ENCODE results near the gene IFNAR2. TPM values are rescaled to one million over a fixed set of nuclear protein-coding genes. Genes with fewer than 3 reads are reported as not detected.

The IFNAR2 gene
- total RNA-seq, 1 donor from 2014 or later = 13.4 TPM

DNA sequence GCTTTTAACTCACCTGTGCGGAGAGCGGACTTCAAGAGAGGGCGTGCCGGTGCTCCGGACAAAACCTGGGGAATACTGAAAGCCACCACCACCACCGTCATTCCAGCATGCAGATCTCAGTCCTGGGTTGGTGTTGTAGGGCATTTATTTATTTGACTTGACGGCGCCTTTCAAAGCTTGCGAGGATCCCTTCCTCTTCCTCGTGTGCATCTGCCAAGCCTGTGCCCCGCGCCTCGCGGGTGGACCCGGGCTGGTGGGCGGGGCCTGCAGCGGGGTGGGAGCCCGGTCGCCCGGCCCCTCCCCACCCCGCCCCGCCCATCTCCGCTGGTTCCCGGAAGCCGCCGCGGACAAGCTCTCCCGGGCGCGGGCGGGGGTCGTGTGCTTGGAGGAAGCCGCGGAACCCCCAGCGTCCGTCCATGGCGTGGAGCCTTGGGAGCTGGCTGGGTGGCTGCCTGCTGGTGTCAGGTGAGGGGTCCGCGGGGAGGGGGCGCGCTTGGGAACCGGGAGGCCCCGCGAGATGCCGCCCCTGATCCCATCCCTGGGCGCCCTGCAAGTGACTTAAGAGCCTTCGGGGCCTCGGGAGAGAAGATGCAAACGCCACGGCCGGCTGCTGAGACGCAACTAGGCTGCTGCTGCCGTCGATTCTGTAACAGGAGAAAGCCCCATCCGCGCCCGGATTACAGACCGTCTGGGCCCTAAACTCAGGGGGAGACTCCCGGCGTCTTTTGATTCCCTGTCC lies 36.5 kb downstream of the IFNAR2 start, which contains the start of gene IL10RB:
Gene IL10RB (plus strand): TSS at position 318 of the 739 bp plus-strand sequence. CDS start 99 bp downstream, at position 417.
- peak; percentile 80 for DNase-seq (ENCODE audit: low spot score)
- ATAC-seq = peak; percentile 89

DNA sequence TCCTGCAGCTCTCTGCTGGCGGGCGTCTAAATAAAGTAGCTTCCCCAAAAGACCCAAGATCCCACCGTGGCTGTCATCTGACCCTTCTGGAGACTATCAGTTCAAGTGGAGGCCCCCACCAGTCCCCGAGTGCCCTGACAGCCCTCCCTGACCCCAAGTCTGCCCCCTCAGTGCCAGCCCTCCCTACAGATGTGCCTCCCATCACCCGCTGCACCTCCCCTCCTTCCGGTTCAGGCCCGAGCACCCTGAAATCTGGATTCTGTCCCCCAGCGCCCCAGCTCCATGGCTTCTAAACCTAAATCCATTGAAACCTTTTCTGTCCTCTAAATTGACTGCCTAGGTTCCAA lies 37.0 kb downstream of the IFNAR2 start:
- peak; percentile 2 for ATAC-seq

DNA sequence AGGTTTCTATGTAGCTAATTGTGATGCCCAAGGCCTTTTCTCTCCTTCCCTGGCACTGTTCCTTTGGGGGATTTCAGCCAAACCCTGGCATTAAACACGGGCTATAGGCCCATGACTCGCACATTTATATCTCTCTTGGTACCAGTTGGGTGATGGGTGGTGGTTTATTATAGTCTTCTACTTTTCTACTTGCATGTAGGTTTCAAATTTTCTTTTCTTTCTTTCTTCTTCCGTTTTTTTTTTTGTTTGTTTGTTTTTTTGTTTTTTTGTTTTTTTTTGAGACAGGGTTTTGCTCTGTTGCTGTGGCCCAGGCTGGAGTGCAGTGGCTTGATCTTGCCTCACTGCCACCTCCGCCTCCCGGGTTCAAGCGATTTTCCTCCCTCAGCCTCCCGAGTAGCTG lies 37.5 kb downstream of the IFNAR2 start:
- DNase-seq (ENCODE audit: low spot score) (no peak), ATAC-seq (no peak)

More for the DNA sequence above, 37.0 kb downstream of the IFNAR2 start:
- no peak for DNase-seq (ENCODE audit: low spot score)

DNA sequence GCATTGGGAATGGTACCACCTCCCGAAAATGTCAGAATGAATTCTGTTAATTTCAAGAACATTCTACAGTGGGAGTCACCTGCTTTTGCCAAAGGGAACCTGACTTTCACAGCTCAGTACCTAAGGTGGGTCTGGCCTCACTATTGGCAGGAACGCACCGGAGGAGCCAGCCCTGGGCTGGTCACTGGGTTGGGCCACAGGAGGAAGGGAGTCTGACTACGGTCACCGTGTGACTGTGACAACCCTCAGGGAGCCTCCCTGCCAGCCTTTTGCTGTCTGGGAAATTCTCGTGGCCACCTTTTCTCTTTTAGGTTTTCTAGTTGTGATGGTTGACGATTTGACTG lies 38.6 kb downstream of the IFNAR2 start:
- ATAC-seq (no peak), DNase-seq (ENCODE audit: low spot score) (no peak)

DNA sequence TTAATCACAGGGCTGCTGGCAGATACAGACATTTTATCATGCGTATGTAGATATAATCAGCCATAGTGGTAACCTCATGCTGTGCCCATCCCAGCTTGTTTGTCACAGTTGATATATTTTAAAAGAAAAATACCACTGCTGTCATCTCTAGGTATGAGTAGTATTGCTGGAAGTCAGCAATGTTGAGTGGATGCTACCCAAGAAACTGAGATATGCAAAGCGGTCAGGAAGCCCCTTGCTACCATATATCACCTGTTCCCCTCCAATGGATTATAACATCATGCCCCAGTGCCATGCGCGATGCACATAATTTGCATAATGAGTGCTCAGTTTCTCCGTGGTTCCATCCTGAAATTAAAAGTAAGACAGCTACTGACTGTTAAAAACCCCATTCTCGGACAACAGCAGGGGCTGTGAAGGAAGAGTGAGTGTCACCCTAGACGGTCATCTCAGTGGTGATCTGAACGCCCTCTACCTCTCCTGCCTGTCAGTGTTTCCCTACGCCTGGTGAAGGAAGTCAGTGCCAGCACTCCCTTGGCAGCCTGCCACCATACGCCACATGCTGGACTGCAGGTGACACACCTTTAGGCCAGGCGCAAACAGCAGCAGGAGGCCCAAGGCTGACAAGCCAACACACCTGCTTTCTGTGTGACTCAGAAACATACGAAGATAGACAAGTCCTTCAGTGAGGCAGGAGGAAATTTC lies 39.2 kb downstream of the IFNAR2 start:
- ATAC-seq (peak; percentile 77), DNase-seq (ENCODE audit: low spot score) (peak; percentile 96)

DNA sequence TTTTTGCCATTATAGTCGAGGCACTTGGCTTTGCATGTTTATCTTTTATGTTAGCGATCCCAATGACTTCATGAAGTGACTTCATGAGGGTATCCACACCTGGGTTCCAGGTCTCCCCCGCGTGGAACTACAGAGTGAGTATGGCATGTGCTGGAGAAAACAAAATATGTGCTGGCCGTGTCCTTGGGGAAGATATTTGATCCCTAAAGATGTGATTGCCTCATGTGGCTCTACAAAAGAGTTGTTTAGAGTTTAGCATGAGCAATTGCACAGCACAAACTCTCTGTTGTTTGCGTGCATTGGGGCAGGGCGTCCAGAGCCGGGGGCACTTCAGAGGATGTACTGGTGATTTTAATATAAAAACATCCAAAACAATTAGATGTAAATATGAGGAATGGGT lies 41.2 kb downstream of the IFNAR2 start:
- no peak for ATAC-seq
- DNase-seq (ENCODE audit: low spot score) = no peak

DNA sequence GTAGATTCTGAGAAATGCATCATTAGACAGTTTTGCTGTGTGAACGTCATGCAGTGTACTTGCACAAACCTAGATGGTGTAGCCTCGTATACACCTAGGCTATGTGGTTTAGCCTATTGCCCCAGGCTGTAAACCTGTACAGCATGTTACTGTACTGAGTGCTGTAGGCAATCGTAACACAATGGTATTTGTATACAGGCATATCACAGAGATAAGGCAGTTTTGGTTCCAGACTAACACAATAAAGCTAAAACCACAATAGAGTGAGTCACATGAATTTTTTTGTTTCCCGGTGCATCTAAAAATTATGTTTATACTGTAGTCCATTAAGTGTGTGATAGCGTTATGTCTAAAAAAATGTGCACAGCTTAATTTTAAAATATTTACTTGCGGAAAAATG lies 43.3 kb downstream of the IFNAR2 start:
- ATAC-seq (no peak), DNase-seq (ENCODE audit: low spot score) (no peak)

DNA sequence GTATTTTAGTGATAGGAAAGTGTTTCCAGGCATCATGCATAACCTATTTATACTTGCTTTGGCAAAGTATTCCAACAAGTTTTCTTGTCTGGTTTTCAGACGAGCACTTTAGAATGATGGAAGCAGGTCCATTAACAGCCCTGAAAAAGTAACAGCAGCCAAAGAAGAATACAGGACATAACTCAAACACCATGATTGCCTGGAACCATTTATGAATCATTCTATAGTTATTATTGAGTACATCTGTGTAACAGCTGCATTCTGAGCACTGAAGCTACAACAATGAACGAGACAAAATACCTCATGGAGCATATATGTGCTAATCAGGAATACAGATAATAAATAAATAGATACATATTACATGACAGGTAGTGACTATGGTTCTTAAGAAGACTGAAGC lies 49.0 kb downstream of the IFNAR2 start:
- no peak for ATAC-seq

DNA sequence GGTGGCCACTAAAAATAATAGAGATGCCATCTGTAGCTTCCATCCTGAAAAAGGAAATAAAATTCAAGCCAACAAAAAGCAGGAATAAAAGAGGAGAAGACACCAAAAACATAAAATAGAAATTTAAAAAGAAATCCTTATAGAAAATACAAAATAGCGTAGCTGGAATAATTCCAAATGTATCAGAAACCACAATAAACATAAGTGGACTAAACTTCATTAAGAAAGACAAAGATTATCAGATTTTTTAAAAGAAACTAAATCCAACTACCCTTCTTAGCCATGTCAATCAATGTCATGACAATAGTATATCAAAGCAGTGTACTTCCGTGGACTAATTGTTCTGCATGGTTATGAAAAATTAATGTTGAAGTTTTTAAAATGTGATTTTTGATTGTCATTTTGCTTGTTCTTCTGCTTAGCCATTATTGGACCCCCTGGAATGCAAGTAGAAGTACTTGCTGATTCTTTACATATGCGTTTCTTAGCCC lies 49.6 kb downstream of the IFNAR2 start:
- ATAC-seq (no peak), DNase-seq (ENCODE audit: low spot score) (no peak)

More for the DNA sequence above, 49.0 kb downstream of the IFNAR2 start:
- no peak for DNase-seq (ENCODE audit: low spot score)

Other genes with a start within 250 kb of the IFNAR2 start
- not detected for gene OLIG2, start 204.0 kb upstream of the IFNAR2 start, total RNA-seq
- not detected for gene OLIG1, start 159.8 kb upstream of the IFNAR2 start, total RNA-seq
- gene IL10RB, start 36.4 kb downstream of the IFNAR2 start, total RNA-seq = 12.3 TPM
- gene IFNAR1, start 95.0 kb downstream of the IFNAR2 start, total RNA-seq = 47.6 TPM
- gene IFNGR2, start 173.5 kb downstream of the IFNAR2 start, total RNA-seq = 14.9 TPM